ENCODE results near the gene TMEM209. TPM values are rescaled to one million over a fixed set of nuclear protein-coding genes. Genes with fewer than 3 reads are reported as not detected.
"Not testable (repeated sequence)": the region's sequence is repeated elsewhere in the genome, so short reads cannot be mapped to it uniquely, and the experiment has no call there.

Gene TMEM209
- total RNA-seq, 1 donor from 2014 or later: 15.1 TPM

GRCh38 chr7:130224923-130225322 is 19.7 kb upstream of the TMEM209 start:
- not testable (repeated sequence) for H3K4me1 ChIP-seq (ENCODE audit: insufficient read depth, low read length); H3K27ac ChIP-seq (ENCODE audit: low read depth, low read length); H3K4me2 ChIP-seq (ENCODE audit: low read length); H3K9ac ChIP-seq (ENCODE audit: low read length); H3K36me3 Mint-ChIP-seq (ENCODE audit: low read depth, unreplicated experiment); H3K79me2 ChIP-seq (ENCODE audit: insufficient read depth, low read length); H3K36me3 ChIP-seq (ENCODE audit: insufficient read depth, low read length); H3K27me3 ChIP-seq (ENCODE audit: insufficient read depth, low read length); H3K4me3 Mint-ChIP-seq (ENCODE audit: unreplicated experiment); H3K9me3 Mint-ChIP-seq (ENCODE audit: unreplicated experiment); FAIRE-seq; H3K27me3 Mint-ChIP-seq (ENCODE audit: low read depth, unreplicated experiment); H3K9me3 ChIP-seq (ENCODE audit: insufficient read depth, low read depth, low read length); H3K4me1 Mint-ChIP-seq (ENCODE audit: low read depth, unreplicated experiment); H4K20me1 ChIP-seq (ENCODE audit: insufficient read depth, low read length); H3K4me3 ChIP-seq (ENCODE audit: insufficient read depth, low read depth, low read length)
- H2AFZ ChIP-seq (ENCODE audit: low read depth, low read length): peak overlapping the region; percentile 10
- peak overlapping the region; percentile 26 for H3K27ac Mint-ChIP-seq (ENCODE audit: unreplicated experiment)
- DNase-seq (ENCODE audit: low read depth): peak; percentile 48

- no peaks in the 10 kb centered on the region for H3K79me2 ChIP-seq (ENCODE audit: insufficient read depth, low read length)
- Mint-ChIP-seq H3K27me3 (ENCODE audit: low read depth, unreplicated experiment) (peaks cover 9% of the 10 kb centered on the region), H3K4me3 (ENCODE audit: unreplicated experiment) (no peak overlapping the region), H3K9me3 (ENCODE audit: unreplicated experiment) (peaks cover 8% of the 10 kb centered on the region), H3K36me3 (ENCODE audit: low read depth, unreplicated experiment) (no peaks in the 10 kb centered on the region), H3K27ac (ENCODE audit: unreplicated experiment) (no peak overlapping the region), H3K4me1 (ENCODE audit: low read depth, unreplicated experiment) (no peaks in the 10 kb centered on the region)
- no peaks in the 10 kb centered on the region for H3K9me3 ChIP-seq (ENCODE audit: insufficient read depth, low read depth, low read length)
- no peak overlapping the region for H3K9ac ChIP-seq (ENCODE audit: low read length)
- H3K36me3 ChIP-seq (ENCODE audit: insufficient read depth, low read length): no peaks in the 10 kb centered on the region
- no peak overlapping the region for H3K4me3 ChIP-seq (ENCODE audit: insufficient read depth, low read depth, low read length)
- H3K4me1 ChIP-seq (ENCODE audit: insufficient read depth, low read length): no peaks in the 10 kb centered on the region
- no peak for TF ChIP-seq EZH2 (IDR thresholded peaks at IDR 0.05; ENCODE audit: insufficient read depth, low read length)
- TF ChIP-seq, protein P1, sequence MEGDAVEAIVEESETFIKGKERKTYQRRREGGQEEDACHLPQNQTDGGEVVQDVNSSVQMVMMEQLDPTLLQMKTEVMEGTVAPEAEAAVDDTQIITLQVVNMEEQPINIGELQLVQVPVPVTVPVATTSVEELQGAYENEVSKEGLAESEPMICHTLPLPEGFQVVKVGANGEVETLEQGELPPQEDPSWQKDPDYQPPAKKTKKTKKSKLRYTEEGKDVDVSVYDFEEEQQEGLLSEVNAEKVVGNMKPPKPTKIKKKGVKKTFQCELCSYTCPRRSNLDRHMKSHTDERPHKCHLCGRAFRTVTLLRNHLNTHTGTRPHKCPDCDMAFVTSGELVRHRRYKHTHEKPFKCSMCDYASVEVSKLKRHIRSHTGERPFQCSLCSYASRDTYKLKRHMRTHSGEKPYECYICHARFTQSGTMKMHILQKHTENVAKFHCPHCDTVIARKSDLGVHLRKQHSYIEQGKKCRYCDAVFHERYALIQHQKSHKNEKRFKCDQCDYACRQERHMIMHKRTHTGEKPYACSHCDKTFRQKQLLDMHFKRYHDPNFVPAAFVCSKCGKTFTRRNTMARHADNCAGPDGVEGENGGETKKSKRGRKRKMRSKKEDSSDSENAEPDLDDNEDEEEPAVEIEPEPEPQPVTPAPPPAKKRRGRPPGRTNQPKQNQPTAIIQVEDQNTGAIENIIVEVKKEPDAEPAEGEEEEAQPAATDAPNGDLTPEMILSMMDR (IDR thresholded peaks at IDR 0.05; ENCODE audit: insufficient read depth, low read depth, low read length): no peak
- H3K4me2 ChIP-seq (ENCODE audit: low read length): no peak overlapping the region
- no peak overlapping the region for H3K27ac ChIP-seq (ENCODE audit: low read depth, low read length)
- DNase-seq (ENCODE audit: low read depth): no peak
- no peak overlapping the region for H2AFZ ChIP-seq (ENCODE audit: low read depth, low read length)
- H3K27me3 ChIP-seq (ENCODE audit: insufficient read depth, low read length): no peaks in the 10 kb centered on the region
- no peak for FAIRE-seq
- H4K20me1 ChIP-seq (ENCODE audit: insufficient read depth, low read length): no peaks in the 10 kb centered on the region
Observed at GRCh38 chr7:130224210-130224609, 19.0 kb upstream of the TMEM209 start.

DNA sequence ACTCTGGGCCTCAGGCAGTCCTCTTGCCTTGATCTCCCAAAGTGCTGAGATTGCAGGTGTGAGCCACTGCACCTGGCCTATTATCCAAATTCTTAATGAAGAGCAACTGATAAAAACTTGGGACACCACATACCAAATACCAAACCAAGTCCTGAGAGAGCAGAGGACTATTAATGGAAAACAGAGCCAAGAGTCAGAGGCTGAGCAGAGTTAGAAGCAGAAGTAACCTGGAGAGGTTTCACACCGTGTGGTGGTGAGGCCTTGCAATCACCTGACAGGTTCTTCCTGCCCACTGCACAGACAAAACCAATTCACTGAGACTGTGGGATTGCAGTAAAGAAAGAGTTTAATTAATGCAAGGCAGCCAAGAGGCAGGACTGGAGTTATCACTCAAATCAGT is 18.4 kb upstream of the TMEM209 start:
- H3K27me3 Mint-ChIP-seq (ENCODE audit: low read depth, unreplicated experiment): peaks cover 9% of the 10 kb centered on the region
- H3K27ac ChIP-seq (ENCODE audit: low read depth, low read length): no peak overlapping the region
- H3K79me2 ChIP-seq (ENCODE audit: insufficient read depth, low read length): no peaks in the 10 kb centered on the region
- H3K4me3 Mint-ChIP-seq (ENCODE audit: unreplicated experiment): no peak overlapping the region
- H2AFZ ChIP-seq (ENCODE audit: low read depth, low read length): no peak overlapping the region
- TF ChIP-seq, protein P1 (IDR thresholded peaks at IDR 0.05; ENCODE audit: insufficient read depth, low read depth, low read length): no peak
- no peak for TF ChIP-seq EZH2 (IDR thresholded peaks at IDR 0.05; ENCODE audit: insufficient read depth, low read length)
- H3K36me3 ChIP-seq (ENCODE audit: insufficient read depth, low read length): no peaks in the 10 kb centered on the region
- H3K4me1 Mint-ChIP-seq (ENCODE audit: low read depth, unreplicated experiment): no peaks in the 10 kb centered on the region
- H3K27me3 ChIP-seq (ENCODE audit: insufficient read depth, low read length): no peaks in the 10 kb centered on the region
- FAIRE-seq: no peak
- no peaks in the 10 kb centered on the region for H3K9me3 ChIP-seq (ENCODE audit: insufficient read depth, low read depth, low read length)
- H3K9me3 Mint-ChIP-seq (ENCODE audit: unreplicated experiment): peaks cover 8% of the 10 kb centered on the region
- H3K27ac Mint-ChIP-seq (ENCODE audit: unreplicated experiment): no peak overlapping the region
- H3K9ac ChIP-seq (ENCODE audit: low read length): no peak overlapping the region
- DNase-seq (ENCODE audit: low read depth): no peak
- no peaks in the 10 kb centered on the region for H3K4me1 ChIP-seq (ENCODE audit: insufficient read depth, low read length)
- H4K20me1 ChIP-seq (ENCODE audit: insufficient read depth, low read length): no peaks in the 10 kb centered on the region
- no peak overlapping the region for H3K4me2 ChIP-seq (ENCODE audit: low read length)
- H3K4me3 ChIP-seq (ENCODE audit: insufficient read depth, low read depth, low read length): no peak overlapping the region
- H3K36me3 Mint-ChIP-seq (ENCODE audit: low read depth, unreplicated experiment): no peaks in the 10 kb centered on the region

Measured in astrocyte (in vitro differentiated cells and primary cell).